Stimulated activated CD4-positive, alpha-beta T cell treated with anti-CD3 and anti-CD28 coated beads, Interleukin-15, amount 100 ng/mL, for 48 hours (primary cell): Measurements from ENCODE around the gene DNAH2.
A peak's percentile ranks its signal among the peaks of the same experiment; 100 is the strongest.
"Not testable (repeated sequence)": the region's sequence is repeated elsewhere in the genome, so short reads cannot be mapped to it uniquely, and the experiment has no call there.

Experiments
- DNase-seq, 2 donors: peaks; one replicate each; pipeline ENCODE4 v3.0.0-alpha.2; 2020; ENCODE audit warnings: low read depth in 2 of 2

DNAH2 gene

DNA sequence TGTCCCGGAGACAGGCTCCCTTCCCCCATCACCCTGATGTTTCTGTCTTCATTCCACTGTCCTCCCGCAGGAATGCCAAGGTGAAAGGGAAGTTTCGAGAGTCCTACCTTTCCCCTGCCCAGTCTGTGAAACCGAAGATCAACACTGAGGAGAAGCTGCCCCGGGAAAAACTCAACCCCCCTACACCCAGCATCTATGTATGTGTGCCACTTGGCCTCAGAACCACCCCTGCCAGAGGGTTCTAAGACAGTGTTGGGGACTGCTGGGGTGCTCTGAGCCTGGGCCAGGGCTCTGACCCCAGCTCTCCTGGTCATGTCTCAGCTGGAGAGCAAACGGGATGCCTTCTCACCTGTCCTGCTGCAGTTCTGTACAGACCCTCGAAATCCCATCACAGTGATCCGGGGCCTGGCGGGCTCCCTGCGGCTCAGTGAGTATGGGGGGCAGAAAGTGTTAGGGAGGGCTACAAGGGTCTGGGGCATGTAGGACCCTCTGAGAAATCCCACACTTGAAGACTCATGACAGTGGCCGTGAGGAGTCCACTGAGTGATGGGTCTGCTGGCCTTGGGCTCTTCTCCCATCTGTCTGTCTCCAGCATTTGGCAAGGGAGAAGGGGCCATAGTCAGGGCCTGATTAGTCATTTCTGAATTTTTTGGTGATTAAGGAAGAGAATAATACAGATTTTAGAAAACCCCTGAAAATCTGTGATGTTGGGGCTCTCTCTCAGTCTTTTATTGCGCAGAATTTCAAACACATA, 132.4 kb downstream of the DNAH2 start:
- no peak for DNase-seq

DNA sequence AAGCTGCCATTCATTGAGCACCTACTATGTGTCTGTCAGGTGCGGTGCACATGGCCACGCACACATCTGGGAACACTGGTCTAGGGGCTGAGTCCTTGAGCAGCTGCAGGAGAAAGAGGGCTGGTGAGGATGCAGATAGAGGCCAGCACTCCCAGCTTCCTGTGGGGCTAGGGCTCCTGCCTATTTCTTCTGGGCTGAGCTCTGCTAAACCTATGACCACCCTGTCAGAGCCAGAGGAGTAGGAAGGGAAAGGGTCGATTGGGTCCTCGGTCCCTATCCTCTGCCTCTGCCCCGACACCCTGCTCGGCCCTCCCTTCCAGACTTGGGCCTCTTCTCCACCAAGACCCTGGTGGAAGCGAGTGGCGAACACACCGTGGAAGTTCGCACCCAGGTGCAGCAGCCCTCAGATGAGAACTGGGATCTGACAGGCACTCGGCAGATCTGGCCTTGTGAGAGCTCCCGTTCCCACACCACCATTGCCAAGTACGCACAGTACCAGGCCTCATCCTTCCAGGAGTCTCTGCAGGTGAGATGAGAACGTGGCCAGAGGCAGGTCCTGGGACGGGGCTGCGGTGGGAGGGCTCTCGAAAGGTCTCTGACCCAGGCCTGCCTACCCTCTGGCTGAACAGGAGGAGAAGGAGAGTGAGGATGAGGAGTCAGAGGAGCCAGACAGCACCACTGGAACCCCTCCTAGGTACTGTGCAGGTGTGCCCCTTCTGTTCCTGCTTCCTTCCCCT, 133.3 kb downstream of the DNAH2 start:
- no peak for DNase-seq

DNA sequence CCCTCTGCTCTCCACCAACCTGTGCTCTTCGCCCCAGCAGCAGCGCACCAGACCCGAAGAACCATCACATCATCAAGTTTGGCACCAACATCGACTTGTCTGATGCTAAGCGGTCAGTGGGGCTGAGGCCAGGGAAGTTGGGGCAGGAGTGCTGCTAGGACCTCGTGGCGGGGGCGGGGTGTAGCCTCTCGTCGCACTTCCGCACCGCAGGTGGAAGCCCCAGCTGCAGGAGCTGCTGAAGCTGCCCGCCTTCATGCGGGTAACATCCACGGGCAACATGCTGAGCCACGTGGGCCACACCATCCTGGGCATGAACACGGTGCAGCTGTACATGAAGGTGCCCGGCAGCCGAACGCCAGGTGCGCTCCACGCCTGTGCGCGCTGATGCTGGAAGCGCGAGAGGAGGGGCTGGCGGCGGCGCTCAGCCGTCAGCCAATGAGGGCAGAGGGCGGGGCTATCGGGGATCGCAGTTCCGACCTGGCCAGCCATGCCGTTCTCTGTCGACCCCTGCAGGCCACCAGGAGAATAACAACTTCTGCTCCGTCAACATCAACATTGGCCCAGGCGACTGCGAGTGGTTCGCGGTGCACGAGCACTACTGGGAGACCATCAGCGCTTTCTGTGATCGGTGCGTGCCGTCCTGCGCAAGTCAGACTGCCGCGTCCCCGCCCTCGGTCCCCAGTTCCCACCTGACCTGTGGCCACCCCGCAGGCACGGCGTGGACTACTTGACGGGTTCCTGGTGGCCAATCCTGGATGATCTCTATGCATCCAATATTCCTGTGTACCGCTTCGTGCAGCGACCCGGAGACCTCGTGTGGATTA, 134.1 kb downstream of the DNAH2 start:
- peak; percentile 88 to 93 for DNase-seq

DNA sequence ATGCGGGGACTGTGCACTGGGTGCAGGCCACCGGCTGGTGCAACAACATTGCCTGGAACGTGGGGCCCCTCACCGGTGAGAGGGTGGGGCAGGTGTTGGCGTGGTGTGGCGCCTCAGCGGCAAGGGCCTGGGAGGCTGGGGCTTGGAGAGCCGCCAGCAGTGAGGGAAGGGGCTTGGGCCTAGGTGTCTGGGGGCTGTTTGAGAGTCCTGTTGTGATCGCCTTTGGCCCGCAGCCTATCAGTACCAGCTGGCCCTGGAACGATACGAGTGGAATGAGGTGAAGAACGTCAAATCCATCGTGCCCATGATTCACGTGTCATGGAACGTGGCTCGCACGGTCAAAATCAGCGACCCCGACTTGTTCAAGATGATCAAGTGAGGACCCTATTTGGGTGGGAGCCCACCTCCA, 134.7 kb downstream of the DNAH2 start:
- DNase-seq = no peak

DNA sequence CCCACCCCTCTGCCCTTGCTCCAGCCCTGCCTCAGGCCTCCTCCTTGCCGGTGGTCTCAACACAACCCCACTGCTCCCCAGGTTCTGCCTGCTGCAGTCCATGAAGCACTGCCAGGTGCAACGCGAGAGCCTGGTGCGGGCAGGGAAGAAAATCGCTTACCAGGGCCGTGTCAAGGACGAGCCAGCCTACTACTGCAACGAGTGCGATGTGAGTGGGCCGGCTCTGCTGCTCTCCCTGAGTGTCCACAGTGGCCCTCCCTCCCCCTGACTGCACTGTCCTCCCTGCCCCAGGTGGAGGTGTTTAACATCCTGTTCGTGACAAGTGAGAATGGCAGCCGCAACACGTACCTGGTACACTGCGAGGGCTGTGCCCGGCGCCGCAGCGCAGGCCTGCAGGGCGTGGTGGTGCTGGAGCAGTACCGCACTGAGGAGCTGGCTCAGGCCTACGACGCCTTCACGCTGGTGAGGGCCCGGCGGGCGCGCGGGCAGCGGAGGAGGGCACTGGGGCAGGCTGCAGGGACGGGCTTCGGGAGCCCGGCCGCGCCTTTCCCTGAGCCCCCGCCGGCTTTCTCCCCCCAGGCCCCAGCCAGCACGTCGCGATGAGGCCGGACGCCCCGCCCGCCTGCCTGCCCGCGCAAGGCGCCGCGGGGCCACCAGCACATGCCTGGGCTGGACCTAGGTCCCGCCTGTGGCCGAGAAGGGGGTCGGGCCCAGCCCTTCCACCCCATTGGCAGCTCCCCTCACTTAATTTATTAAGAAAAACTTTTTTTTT, 135.6 kb downstream of the DNAH2 start:
- no peak for DNase-seq

DNA sequence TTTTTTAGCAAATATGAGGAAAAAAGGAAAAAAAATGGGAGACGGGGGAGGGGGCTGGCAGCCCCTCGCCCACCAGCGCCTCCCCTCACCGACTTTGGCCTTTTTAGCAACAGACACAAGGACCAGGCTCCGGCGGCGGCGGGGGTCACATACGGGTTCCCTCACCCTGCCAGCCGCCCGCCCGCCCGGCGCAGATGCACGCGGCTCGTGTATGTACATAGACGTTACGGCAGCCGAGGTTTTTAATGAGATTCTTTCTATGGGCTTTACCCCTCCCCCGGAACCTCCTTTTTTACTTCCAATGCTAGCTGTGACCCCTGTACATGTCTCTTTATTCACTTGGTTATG, 136.1 kb downstream of the DNAH2 start:
- no peak for DNase-seq

DNA sequence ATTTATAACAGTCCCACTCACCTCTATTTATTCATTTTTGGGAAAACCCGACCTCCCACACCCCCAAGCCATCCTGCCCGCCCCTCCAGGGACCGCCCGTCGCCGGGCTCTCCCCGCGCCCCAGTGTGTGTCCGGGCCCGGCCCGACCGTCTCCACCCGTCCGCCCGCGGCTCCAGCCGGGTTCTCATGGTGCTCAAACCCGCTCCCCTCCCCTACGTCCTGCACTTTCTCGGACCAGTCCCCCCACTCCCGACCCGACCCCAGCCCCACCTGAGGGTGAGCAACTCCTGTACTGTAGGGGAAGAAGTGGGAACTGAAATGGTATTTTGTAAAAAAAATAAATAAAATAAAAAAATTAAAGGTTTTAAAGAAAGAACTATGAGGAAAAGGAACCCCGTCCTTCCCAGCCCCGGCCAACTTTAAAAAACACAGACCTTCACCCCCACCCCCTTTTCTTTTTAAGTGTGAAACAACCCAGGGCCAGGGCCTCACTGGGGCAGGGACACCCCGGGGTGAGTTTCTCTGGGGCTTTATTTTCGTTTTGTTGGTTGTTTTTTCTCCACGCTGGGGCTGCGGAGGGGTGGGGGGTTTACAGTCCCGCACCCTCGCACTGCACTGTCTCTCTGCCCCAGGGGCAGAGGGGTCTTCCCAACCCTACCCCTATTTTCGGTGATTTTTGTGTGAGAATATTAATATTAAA, 136.7 kb downstream of the DNAH2 start:
- DNase-seq = no peak

DNA sequence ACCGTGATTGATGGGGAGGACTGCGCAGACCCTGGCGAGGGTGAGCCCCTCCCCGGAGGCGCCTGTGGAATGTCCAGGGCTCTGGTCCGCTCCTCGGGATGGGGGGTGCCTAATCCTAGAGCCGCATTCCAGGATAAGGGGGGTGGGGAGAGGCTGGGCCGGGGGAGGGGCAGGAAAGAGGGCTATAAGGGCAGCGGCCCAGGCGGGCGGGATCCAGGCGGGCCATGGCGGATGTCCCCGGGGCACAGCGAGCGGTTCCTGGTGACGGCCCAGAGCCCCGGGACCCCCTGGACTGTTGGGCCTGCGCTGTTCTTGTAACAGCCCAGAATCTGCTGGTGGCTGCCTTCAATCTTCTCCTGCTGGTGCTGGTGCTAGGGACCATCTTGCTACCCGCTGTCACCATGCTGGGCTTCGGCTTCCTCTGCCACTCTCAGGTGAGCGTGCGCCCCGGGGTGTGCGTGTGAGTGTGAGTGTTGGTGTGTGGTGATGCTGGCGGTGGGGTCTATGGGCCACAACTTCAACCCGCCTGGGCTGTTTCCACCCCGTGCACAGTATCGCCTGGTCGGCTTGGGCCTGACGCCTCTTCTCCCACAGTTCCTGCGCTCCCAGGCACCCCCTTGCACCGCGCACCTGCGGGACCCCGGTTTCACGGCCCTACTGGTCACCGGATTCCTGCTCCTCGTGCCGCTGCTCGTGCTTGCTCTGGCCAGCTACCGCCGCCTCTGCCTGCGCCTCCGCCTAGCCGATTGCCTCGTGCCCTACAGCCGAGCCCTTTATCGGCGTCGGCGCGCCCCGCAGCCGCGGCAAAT, 137.5 kb downstream of the DNAH2 start, which contains the start of gene TMEM88:
TMEM88 (plus strand) TSS at position 216 of the 809 bp plus-strand sequence; CDS start at position 225, 9 bp downstream.
- no peak for DNase-seq

DNA sequence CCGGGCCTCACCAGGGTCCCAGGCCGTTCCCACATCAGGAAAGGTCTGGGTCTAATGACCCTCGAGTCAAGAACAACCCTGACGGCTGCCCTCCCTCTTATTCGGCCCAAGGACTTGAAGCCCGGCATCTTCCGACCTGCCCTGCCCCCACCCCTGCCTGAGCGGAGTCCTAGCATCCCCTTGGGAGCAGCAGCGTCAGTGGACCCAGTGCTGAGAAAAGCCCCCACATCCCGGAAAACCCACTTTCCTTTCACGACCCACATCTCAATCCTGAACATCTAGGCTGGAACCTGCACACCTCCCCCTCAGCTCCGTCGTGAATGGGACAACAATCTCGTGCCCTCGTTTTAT, 138.1 kb downstream of the DNAH2 start:
- no peak for DNase-seq

DNA sequence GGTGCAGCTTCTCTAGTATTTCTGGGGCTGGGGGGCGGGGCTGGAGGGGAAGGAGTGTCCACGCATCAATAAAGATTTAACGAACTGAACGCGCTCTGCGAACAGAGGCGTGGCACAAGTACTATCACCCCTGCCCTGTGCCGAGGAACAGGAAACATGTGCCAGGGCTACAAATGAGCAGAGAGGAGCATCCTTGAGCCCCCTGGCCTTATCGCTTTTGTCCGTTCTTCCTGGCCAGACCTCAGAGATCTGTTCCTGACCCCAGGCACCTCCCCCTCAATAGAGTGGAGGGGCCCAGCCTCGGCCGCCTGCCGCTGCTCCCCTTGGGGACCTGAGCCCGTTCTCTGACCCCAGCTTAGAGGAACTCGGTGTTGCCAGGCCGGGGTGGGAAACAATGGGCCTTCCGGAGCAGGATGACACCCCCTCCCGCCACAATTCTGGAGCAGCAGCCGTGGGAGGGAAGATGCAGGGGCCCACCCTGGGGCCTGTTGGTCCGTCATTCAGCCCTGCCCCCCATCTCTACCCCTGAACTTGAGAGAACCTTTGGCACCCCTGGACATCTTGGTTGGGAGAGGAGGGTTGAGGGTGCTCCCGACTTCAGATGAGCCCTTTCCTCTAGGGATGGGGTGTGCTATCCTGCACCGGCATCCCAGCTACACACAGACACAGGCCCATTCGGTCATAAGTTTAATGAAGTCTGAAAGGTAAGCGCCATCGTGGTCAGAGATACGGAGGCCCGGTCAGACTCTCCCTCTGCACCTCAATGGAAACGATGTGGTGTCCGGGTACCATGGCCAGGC, 138.7 kb downstream of the DNAH2 start:
- DNase-seq = no peak

DNA sequence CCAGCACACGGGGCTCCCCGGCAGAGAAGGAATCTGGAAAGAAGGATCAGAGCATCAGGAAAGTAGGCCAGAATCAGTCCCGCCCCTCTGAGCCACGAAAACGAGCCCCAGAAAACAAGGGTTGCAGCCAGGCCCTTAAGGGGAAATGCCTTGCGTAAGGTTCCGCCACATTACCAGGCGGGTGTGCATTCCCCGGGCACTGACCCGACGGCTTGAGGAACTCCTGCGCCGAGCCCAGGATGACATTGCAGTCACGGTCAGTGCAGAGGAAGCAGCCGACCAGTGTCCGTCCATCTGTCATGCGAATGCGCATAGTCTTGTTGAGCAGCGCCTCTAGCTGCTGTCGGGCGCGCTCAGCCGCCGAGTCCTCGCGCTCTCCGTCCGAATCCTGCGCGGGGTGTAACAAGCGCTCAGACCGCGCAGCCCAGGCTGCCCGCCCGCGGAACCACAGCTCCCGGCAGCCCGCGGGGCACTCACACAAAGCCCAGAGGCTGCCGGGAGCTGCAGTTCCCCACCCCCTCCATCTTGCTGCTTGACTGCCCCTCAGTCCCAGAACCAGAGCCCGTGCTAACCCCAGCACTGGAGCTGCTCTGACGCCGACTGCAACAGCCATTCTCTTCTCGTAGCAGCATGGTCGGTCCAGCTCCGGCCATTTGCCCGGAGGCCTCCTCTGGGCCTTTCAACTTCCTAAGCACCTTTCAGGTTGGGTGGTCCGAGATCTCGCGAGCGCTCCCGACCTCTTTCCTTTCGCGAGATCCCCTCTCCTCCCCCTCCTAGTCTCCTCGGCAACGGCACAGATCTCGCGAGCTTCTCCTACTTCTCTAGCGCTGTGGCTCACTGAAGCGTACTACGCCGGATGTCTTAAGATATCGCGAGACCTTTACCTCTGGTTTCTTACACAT, 139.5 kb downstream of the DNAH2 start, which contains the start of gene NAA38:
NAA38 (minus strand) TSS at position 749 of the 902 bp plus-strand sequence; CDS start at position 653, 96 bp downstream.
- peak; percentile 92 to 95 for DNase-seq

DNA sequence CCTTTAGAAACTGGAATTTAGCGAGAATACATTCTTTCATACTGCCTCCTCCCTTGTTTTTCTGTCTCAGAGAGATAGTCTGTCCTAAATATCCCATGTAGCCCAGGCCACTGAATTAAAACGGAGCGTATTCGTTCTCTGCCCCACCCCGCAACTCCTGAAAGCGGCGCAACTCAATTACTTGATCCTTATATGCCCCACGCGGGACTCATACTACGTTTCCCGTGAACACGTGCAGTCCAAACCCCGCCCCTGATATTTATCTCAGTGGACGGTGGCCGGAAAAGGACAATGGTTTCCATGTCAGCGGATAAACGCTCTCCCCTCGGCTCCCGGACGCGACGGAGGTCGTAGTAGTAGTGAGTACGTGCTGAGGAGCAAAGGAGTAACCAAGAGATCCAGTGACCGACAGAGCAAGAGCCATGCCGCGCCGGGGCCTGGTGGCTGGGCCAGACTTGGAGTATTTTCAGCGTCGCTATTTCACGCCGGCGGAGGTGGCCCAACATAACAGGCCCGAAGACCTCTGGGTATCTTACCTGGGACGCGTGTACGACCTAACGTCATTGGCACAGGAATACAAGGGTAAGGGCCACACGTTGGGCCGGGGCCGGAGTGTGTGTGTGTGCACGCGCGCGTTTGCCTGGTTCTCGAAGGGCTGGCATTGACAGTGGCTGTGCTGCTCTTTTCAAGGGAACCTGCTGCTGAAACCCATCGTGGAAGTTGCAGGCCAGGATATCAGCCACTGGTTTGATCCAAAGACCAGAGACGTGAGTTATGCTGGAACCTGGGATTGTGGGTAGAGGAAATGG, 140.4 kb downstream of the DNAH2 start, which contains the start of gene CYB5D1:
CYB5D1 (plus strand) TSS at position 291 of the 809 bp plus-strand sequence; CDS start at position 423, 132 bp downstream.
- DNase-seq = peak; percentile 84

DNA sequence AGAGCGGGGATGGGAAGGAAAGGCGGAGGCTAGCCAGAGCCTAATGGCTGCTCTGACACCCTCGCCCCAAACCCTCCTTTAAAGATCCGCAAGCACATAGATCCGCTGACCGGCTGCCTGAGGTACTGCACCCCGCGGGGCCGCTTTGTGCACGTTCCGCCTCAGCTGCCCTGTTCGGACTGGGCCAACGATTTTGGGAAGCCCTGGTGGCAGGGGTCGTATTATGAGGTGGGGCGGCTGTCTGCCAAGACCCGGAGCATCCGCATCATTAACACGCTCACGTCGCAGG, 140.9 kb downstream of the DNAH2 start:
- no peak for DNase-seq

DNA sequence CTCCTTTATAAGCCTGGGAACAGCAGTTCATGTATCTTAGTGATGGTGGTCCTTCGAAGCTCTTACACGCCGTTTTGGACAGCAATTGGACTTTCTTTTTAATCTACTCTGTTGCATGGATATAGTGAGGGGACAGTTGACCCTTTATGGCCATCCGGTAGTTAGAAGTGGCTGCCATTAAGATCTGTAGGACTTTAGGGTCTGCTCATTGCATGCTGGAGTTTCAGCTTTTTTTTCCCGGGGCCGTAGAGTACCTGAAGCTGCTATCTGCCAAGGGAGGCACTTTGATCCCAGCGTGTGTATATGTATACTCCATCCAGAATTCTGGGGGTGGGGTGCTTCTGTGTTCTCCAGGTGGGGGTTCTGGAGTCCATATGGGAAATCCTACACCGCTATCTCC, 141.5 kb downstream of the DNAH2 start:
- DNase-seq = no peak

DNA sequence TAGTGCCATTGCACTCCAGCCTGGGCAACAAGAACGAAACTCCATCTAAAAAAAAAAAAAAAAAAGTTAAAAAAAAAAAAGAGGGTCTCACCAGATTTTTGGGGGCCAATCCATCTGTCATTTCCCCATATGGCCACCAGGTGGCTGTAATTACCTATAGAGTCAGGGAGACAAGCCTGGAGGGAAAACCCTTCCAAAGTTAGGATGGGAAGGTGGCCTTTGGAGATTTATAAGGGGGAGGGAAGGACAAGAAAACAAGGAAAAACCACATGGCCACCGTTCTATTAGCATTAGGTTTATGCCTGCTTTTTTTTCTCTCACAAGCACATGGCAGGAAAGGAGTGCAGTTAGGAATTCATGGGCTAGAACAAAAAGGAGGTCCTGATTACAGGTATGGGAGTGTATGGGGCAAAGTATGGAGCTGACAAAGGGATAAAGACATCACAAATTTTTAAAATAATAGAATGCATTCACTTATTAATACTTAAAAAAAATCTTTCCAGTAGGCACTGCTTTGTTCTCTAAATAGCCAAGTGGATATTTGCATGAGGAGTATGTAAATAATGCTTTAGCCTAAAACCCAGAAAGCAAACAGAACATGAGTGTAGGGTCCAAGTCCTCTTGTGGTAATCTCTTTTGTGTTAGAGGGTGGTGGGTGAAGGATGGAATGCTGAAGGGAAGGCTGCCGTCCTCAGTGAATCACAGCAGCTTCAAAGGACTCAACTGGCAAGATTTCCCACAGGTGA, 145.3 kb downstream of the DNAH2 start:
- DNase-seq = no peak

DNA sequence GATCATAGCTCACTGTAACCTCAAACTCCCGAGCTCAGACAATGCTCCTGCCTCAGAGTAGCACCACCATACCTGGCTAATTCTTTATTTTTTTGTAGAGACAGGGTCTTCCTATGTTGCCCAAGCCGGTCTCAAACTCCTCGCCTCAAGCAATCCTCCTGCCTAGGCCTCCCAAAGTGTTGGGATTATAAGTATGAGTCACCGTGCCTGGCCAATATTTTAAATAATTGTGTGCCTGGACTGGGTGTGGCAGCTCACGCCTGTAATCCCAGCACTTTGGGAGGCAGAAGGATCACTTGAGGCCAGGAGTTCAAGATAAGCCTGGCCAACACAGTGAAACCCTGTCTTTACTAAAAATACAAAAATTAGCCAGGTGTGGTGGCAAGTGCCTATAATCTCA, 146.8 kb downstream of the DNAH2 start:
- not testable (repeated sequence) for DNase-seq
